GM12865 (cell line): Measurements from ENCODE around the gene DRC3.

Experiments
- DNase-seq: peaks from one replicate; pipeline ENCODE4 v3.0.0; 2010; ENCODE audit warnings: low read depth
- H3K4me3 ChIP-seq: 2 replicates; pipeline ENCODE4 v1.5.1; 2011; ENCODE audit warnings: mild to moderate bottlenecking, low read depth, low read length, control low read depth
- CTCF ChIP-seq: IDR thresholded peaks from 2 replicates; pipeline ENCODE4 v1.5.1; 2011; ENCODE audit warnings: low read length, control low read depth, low read depth, inconsistent platforms; ENCODE audit not compliant: insufficient read depth; ENCODE audit errors: missing control alignments

The DRC3 gene

GRCh38 chr17:18006495-18007239, 34.0 kb downstream of the DRC3 start:
- no peak for DNase-seq
- TF ChIP-seq CTCF = no peak
- no peak overlapping the region for H3K4me3 ChIP-seq

GRCh38 chr17:18008496-18009268, 36.0 kb downstream of the DRC3 start:
- DNase-seq = no peak
- no peak for TF ChIP-seq CTCF
- H3K4me3 ChIP-seq = no peak overlapping the region

GRCh38 chr17:18009609-18010420, 37.2 kb downstream of the DRC3 start:
- TF ChIP-seq CTCF = no peak
- DNase-seq = no peak

GRCh38 chr17:18011286-18011685, 38.6 kb downstream of the DRC3 start:
- no peak for TF ChIP-seq CTCF
- H3K4me3 ChIP-seq = no peak overlapping the region
- no peak for DNase-seq

More at GRCh38 chr17:18009609-18010420, 37.2 kb downstream of the DRC3 start:
- no peak overlapping the region for H3K4me3 ChIP-seq

- TF ChIP-seq CTCF = no peak
- no peak overlapping the region for H3K4me3 ChIP-seq
- no peak for DNase-seq
These were observed 41.3 kb downstream of the DRC3 start for GRCh38 chr17:18014006-18014405.

- no peak for TF ChIP-seq CTCF
- H3K4me3 ChIP-seq = no peak overlapping the region
- no peak for DNase-seq
These were observed 42.9 kb downstream of the DRC3 start for GRCh38 chr17:18015593-18015992.
